ENCODE results near the gene CYB5RL. TPM values are rescaled to one million over a fixed set of nuclear protein-coding genes. Genes with fewer than 3 reads are reported as not detected.

Gene CYB5RL
- total RNA-seq, 2 donors from 2014 or later: 2.0 to 3.5 TPM

DNA sequence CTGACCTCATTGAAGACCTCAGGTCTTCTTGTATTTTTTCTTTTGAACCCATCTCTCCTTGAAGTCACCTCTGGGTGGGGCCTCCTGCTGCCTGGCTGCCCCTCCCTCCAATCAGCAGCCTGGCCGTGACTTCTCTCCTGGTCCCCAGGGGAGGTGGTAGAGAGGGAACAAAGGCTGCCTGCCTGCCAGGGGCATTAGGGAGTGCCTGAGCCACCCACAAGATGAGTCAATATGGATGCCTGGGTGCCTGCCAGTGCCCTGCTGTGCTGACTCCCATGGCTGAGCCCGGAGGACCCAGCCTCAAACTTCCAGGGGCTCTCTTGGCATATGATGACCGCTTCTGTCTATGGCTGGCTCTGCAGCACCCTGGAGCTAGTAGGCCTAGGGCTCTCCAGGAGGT lies 41.8 kb downstream of the CYB5RL start:
- Histone ChIP-seq H3K4me1 (peaks cover 0 to 11% of the 10 kb centered on the region in 2 donors), H3K9me3 (no peaks in the 10 kb centered on the region), H3K27me3 (no peaks in the 10 kb centered on the region), H3K4me3 (no peak overlapping the region), H3K36me3 (no peaks in the 10 kb centered on the region), H3K27ac (no peak overlapping the region)
- no peak for DNase-seq (ENCODE audit: low spot score)
- TF ChIP-seq, protein P1, sequence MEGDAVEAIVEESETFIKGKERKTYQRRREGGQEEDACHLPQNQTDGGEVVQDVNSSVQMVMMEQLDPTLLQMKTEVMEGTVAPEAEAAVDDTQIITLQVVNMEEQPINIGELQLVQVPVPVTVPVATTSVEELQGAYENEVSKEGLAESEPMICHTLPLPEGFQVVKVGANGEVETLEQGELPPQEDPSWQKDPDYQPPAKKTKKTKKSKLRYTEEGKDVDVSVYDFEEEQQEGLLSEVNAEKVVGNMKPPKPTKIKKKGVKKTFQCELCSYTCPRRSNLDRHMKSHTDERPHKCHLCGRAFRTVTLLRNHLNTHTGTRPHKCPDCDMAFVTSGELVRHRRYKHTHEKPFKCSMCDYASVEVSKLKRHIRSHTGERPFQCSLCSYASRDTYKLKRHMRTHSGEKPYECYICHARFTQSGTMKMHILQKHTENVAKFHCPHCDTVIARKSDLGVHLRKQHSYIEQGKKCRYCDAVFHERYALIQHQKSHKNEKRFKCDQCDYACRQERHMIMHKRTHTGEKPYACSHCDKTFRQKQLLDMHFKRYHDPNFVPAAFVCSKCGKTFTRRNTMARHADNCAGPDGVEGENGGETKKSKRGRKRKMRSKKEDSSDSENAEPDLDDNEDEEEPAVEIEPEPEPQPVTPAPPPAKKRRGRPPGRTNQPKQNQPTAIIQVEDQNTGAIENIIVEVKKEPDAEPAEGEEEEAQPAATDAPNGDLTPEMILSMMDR (IDR thresholded peaks at IDR 0.05): no peak

DNA sequence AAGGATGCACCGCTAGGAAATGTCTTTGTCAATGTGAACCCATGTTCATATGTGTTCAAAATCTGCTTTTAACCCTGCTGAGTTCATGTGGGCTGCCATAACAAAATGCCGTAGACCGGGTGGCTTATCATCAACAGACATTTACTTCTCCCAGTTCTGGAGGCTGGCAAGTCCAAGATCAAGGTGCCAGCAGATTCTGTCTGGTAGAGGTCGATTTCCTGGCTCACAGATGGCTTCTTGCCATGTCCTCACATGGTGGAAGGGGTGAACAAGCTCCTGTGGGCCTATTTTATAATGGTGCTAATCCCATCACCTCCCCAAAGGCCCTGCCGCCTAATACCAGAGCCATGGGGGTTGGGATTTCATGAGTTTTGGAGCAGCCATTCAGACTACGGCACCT lies 42.4 kb downstream of the CYB5RL start:
- no peaks in the 10 kb centered on the region for H3K27me3 ChIP-seq
- DNase-seq (ENCODE audit: low spot score): no peak
- peaks cover 0 to 11% of the 10 kb centered on the region in 2 donors for H3K4me1 ChIP-seq
- TF ChIP-seq, protein P1 (IDR thresholded peaks at IDR 0.05): no peak
- H3K27ac ChIP-seq: no peak overlapping the region
- H3K4me3 ChIP-seq: no peak overlapping the region
- no peaks in the 10 kb centered on the region for H3K9me3 ChIP-seq
- H3K36me3 ChIP-seq: no peaks in the 10 kb centered on the region

DNA sequence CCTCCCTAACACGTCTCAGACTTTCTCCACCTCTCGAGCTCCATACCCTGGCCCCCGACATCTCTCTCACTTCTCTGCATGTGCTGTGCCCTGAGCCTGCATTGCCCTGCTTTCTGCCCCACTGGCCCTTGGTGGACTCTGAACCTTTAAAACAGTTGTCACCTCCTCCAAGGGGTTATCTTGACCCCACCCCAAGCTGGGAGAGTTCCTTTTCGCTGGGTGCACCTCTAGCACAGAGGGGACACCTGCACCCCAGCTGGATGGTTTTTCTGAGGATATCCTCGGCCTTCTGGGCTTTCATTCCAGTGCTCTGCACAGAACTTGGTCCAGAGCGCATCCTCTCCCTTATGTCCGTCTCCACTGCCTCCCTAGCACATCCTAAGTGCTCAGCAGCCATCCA lies 42.8 kb downstream of the CYB5RL start:
- no peaks in the 10 kb centered on the region for H3K36me3 ChIP-seq
- no peaks in the 10 kb centered on the region for H3K9me3 ChIP-seq
- no peak overlapping the region for H3K4me3 ChIP-seq
- no peak for DNase-seq (ENCODE audit: low spot score)
- H3K27ac ChIP-seq: no peak overlapping the region
- H3K4me1 ChIP-seq: peaks cover 0 to 11% of the 10 kb centered on the region in 2 donors
- no peaks in the 10 kb centered on the region for H3K27me3 ChIP-seq
- TF ChIP-seq, protein P1 (IDR thresholded peaks at IDR 0.05): no peak

DNA sequence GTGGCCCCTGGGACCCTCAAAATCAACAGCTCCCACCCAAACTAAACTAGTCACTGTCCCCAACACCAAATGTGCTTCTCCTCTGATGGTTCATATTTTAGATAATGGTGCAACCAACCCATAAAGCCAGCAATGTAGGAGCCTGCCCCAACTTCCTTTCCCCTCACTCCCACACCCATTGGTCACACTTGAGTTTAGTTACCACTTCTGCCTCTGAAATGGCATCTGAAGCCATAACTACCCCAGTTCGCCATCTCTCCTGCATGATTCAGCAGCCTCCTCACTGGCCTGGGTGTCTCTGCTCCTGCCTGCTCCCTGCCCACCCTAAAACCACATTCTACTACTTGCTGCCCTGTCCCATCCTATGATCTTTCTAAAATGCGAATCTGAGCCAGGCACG lies 43.6 kb downstream of the CYB5RL start:
- Histone ChIP-seq H3K27me3 (no peaks in the 10 kb centered on the region), H3K27ac (no peak overlapping the region), H3K4me3 (no peak overlapping the region), H3K36me3 (no peaks in the 10 kb centered on the region), H3K9me3 (no peaks in the 10 kb centered on the region), H3K4me1 (peaks cover 0 to 11% of the 10 kb centered on the region in 2 donors)
- DNase-seq (ENCODE audit: low spot score): no peak
- TF ChIP-seq, protein P1 (IDR thresholded peaks at IDR 0.05): no peak

DNA sequence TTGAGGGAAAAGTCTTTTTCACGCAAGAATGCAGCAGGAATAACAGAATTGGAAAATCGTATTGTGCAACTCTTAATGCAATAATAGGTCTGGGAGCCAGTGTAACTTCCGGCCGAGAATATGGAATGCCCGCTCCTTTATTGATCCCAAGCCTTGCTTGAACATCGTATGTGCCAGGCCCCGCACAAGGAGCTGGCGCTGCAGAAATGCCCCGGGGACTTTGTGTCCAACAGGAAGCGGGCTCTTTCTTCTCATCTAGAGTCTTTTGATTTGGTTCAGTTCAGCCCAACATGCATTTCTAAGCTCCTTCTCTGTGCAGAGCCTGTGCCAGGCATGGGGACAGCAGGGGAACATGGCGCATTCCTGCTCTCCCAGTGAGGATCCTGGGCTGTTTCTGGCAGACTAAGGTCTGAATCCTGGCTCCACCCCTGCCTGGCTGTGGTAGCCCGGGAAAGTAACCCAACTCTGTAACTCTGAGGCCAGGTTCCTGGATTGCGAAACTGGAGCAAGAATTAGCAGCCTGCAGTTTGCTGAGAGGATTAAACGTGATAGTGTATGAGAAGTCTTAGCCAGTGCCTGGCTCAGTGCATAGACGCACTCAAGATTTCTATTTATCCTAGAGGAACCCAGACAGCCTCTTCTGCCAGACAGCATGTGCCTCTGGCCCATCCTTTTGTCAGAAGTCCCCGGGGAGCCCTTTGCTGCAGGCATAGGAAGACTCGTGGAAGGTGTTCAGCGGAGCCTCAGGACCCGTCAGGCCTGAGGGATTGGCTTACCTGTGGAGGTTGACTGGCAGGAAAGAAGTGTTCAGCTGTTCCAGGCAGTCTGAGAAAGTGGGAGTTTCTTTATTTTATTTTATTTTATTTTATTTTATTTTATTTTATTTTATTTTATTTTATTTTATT lies 46.0 kb downstream of the CYB5RL start:
- no peak overlapping the region for H3K27ac ChIP-seq
- no peaks in the 10 kb centered on the region for H3K9me3 ChIP-seq
- peak; percentile 84 for DNase-seq (ENCODE audit: low spot score)
- no peaks in the 10 kb centered on the region for H3K27me3 ChIP-seq
- TF ChIP-seq, protein P1 (IDR thresholded peaks at IDR 0.05): no peak
- H3K36me3 ChIP-seq: no peaks in the 10 kb centered on the region
- no peak overlapping the region for H3K4me3 ChIP-seq
- peaks cover 0 to 7% of the 10 kb centered on the region in 2 donors for H3K4me1 ChIP-seq

Measured in right atrium auricular region (tissue), 2 donors.